OCI-LY1 (cell line): ENCODE data around the gene MRPL58.

Source experiments
- EZH2 ChIP-seq: fragments of 200-600 bp; sonication (generic), shearing (Covaris generic); IDR thresholded peaks from 2 replicates; pipeline ENCODE4 v1.8.0; 2017; ENCODE audit warnings: borderline replicate concordance, mixed run types, mild to moderate bottlenecking, antibody characterized with exemption, low read length, moderate library complexity, mixed read lengths
- TF ChIP-seq, protein P1 (sequence below): fragments of 200-600 bp; sonication (generic), shearing (Covaris generic); IDR thresholded peaks from 2 replicates; pipeline ENCODE4 v1.5.1; 2017; ENCODE audit warnings: mild to moderate bottlenecking, antibody characterized with exemption, low read length, moderate library complexity, mixed read lengths

DNA sequence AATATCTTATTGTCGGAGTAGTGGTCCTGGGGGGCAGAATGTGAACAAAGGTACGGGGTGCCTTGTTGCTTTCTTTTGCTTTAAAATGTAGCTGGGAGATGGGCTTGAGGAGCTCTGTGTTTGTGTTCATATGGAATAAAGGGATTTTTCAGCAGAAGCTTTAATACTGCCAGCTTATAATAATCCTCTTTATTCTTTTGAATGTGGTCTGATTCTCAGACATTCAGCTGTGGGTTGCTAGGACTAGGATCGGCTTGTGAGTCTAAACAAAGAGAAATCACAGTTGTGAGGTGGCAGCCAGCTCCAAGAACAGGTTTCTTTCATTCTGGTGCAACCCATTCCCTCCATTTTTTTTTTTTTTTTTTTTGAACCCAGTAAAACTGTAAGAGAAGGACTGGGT, 7.2 kb downstream of the MRPL58 start:
- no peak for TF ChIP-seq EZH2
- TF ChIP-seq, protein P1, sequence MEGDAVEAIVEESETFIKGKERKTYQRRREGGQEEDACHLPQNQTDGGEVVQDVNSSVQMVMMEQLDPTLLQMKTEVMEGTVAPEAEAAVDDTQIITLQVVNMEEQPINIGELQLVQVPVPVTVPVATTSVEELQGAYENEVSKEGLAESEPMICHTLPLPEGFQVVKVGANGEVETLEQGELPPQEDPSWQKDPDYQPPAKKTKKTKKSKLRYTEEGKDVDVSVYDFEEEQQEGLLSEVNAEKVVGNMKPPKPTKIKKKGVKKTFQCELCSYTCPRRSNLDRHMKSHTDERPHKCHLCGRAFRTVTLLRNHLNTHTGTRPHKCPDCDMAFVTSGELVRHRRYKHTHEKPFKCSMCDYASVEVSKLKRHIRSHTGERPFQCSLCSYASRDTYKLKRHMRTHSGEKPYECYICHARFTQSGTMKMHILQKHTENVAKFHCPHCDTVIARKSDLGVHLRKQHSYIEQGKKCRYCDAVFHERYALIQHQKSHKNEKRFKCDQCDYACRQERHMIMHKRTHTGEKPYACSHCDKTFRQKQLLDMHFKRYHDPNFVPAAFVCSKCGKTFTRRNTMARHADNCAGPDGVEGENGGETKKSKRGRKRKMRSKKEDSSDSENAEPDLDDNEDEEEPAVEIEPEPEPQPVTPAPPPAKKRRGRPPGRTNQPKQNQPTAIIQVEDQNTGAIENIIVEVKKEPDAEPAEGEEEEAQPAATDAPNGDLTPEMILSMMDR: no peak
